ENCODE measurements around the gene ZNF837. TPM values are rescaled to one million over a fixed set of nuclear protein-coding genes. Genes with fewer than 3 reads are reported as not detected.

ZNF837 gene
- total RNA-seq, 2 experiments from 2014 or later = 0.71 to 1.0 TPM

DNA sequence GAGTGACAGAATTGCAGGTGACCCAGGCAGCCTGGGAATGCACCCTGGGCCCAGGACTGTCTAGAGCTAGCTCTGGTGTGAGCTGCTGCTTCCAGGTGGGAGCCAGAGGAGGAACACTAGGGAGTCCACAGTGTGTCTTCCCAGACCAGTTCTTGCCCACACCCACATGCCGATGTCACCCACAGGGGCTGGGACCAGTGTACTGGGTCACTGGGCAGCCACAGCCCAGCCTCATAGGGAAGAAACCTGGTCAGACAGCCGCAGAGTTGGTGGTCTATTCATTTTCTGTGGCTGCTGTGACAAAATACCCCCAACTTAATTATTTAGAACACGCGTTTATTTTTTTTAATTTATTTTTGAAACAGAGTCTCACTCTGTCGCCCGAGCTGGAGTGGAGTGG is 17.7 kb upstream of the ZNF837 start:
- Histone ChIP-seq H3K4me1 (ENCODE audit: insufficient read depth, low read length) (peaks cover 24% of the 10 kb centered on the region), H3K27ac (ENCODE audit: low read depth in 1 of 2, low read length in 2 of 2) (no peak overlapping the region), H3K4me3 (ENCODE audit: low read length) (no peak overlapping the region), H3K27me3 (ENCODE audit: control insufficient read depth in 1 of 2, insufficient read depth in 2 of 2, low read length in 2 of 2) (peaks cover 16 to 21% of the 10 kb centered on the region in 2 experiments), H3K36me3 (ENCODE audit: insufficient read depth, low read length) (peaks cover 16% of the 10 kb centered on the region), H3K9me3 (ENCODE audit: control insufficient read depth in 1 of 2, insufficient read depth in 1 of 2, low read length in 2 of 2) (peaks cover 0 to 9% of the 10 kb centered on the region in 2 experiments)
- peaks cover 27% of the 10 kb centered on the region for H3K36me3 Mint-ChIP-seq (ENCODE audit: low read depth)
- peaks cover 29% of the 10 kb centered on the region for H3K27me3 Mint-ChIP-seq
- H3K4me3 Mint-ChIP-seq = no peak overlapping the region
- ATAC-seq (ENCODE audit: poor library complexity) (no peak), DNase-seq (no peak)
- H3K4me1 Mint-ChIP-seq (ENCODE audit: low read depth) = peaks cover 9% of the 10 kb centered on the region
- H3K27ac Mint-ChIP-seq = no peak overlapping the region
- no peaks in the 10 kb centered on the region for H3K9me3 Mint-ChIP-seq
- ChIA-PET CTCF (no interaction called here), POLR2A (no interaction called here)
- no peak for TF ChIP-seq CTCF (IDR thresholded peaks at IDR 0.05)
- intact Hi-C loops (cut with DNase I, micrococcal nuclease) = no loop called here

DNA sequence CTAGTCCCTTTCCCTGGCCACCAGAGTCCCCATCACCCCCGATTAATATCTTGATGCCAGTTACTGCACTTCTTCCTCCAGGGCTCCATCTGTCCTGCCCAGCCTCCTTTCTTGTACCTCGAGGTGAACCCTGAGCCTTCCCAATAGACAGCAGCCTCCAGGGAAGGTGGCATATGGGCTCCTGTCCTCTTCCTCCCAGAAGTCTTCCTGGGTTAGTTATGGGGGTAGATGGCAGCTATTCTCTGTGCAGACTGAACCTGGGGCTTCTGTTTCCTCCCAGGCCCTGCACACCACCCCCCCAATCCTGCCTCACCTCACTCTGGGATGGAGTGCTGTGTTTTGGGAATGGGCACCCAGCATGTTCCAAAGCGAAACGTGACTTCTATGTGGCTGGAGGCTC is 17.3 kb upstream of the ZNF837 start:
- POLR2A ChIA-PET = no interaction called here
- TF ChIP-seq CTCF (IDR thresholded peaks at IDR 0.05) = no peak
- no peak overlapping the region for H3K27ac Mint-ChIP-seq

GRCh38 chr19:58397533-58398037 is 16.8 kb upstream of the ZNF837 start:
- H3K4me1 ChIP-seq (ENCODE audit: insufficient read depth, low read length) = peaks cover 24% of the 10 kb centered on the region
- H3K36me3 ChIP-seq (ENCODE audit: insufficient read depth, low read length) = peaks cover 25% of the 10 kb centered on the region
- TF ChIP-seq CTCF (IDR thresholded peaks at IDR 0.05) = no peak
- ATAC-seq (ENCODE audit: poor library complexity) (no peak), DNase-seq (no peak)
- intact Hi-C loops (cut with DNase I, micrococcal nuclease) = no loop called here
- H3K27ac ChIP-seq (ENCODE audit: low read depth in 1 of 2, low read length in 2 of 2) = no peak overlapping the region
- no peak overlapping the region for H3K27ac Mint-ChIP-seq
- CTCF ChIA-PET = no interaction called here
- POLR2A ChIA-PET = no interaction called here
- H3K36me3 Mint-ChIP-seq (ENCODE audit: low read depth) = peaks cover 36% of the 10 kb centered on the region
- peaks cover 9% of the 10 kb centered on the region for H3K4me1 Mint-ChIP-seq (ENCODE audit: low read depth)
- no peak overlapping the region for H3K4me3 ChIP-seq (ENCODE audit: low read length)
- no peaks in the 10 kb centered on the region for H3K9me3 Mint-ChIP-seq
- H3K27me3 Mint-ChIP-seq = peaks cover 29% of the 10 kb centered on the region
- H3K4me3 Mint-ChIP-seq = no peak overlapping the region
- H3K9me3 ChIP-seq (ENCODE audit: control insufficient read depth in 1 of 2, insufficient read depth in 1 of 2, low read length in 2 of 2) = peaks cover 0 to 9% of the 10 kb centered on the region in 2 experiments
- peaks cover 16 to 21% of the 10 kb centered on the region in 2 experiments for H3K27me3 ChIP-seq (ENCODE audit: control insufficient read depth in 1 of 2, insufficient read depth in 2 of 2, low read length in 2 of 2)

More for the DNA sequence above, 17.3 kb upstream of the ZNF837 start:
- Mint-ChIP-seq H3K4me3 (no peak overlapping the region), H3K4me1 (ENCODE audit: low read depth) (peaks cover 9% of the 10 kb centered on the region), H3K9me3 (no peaks in the 10 kb centered on the region), H3K27me3 (peaks cover 29% of the 10 kb centered on the region), H3K36me3 (ENCODE audit: low read depth) (peaks cover 32% of the 10 kb centered on the region)
- peaks cover 0 to 9% of the 10 kb centered on the region in 2 experiments for H3K9me3 ChIP-seq (ENCODE audit: control insufficient read depth in 1 of 2, insufficient read depth in 1 of 2, low read length in 2 of 2)
- DNase-seq = no peak
- no peak overlapping the region for H3K4me3 ChIP-seq (ENCODE audit: low read length)
- intact Hi-C loops (cut with DNase I, micrococcal nuclease) = no loop called here
- peaks cover 20% of the 10 kb centered on the region for H3K36me3 ChIP-seq (ENCODE audit: insufficient read depth, low read length)
- H3K4me1 ChIP-seq (ENCODE audit: insufficient read depth, low read length) = peaks cover 24% of the 10 kb centered on the region
- CTCF ChIA-PET = no interaction called here
- H3K27ac ChIP-seq (ENCODE audit: low read depth in 1 of 2, low read length in 2 of 2) = no peak overlapping the region
- H3K27me3 ChIP-seq (ENCODE audit: control insufficient read depth in 1 of 2, insufficient read depth in 2 of 2, low read length in 2 of 2) = peaks cover 16 to 21% of the 10 kb centered on the region in 2 experiments
- ATAC-seq (ENCODE audit: poor library complexity) = no peak

Measured in CD4-positive, alpha-beta T cell (primary cell).